Activated CD8-positive, alpha-beta T cell treated with anti-CD3 and anti-CD28 coated beads, Interleukin-2, amount 10 ng/mL, durations not matched to agents 7 days and 5 days (primary cell): ENCODE measurements around the gene MRPS23. TPM values are rescaled to one million over a fixed set of nuclear protein-coding genes. Genes with fewer than 3 reads are reported as not detected.

ENCODE experiments used
- ATAC-seq: fragments of 150-1000 bp; cut with Tn5 transposase; one replicate; pipeline ENCODE4 v1.10.0; 2021; ENCODE audit warnings: moderate library complexity
- CTCF ChIA-PET: fragments of 350-600 bp; sonication (Branson Sonifier 250); formaldehyde crosslinking; loops from one replicate; lab custom pipeline; 2021; ENCODE audit warnings: antibody characterized with exemption; lab: Charles Lee
- POLR2A ChIA-PET: fragments of 350-600 bp; sonication (Branson Sonifier 250); formaldehyde crosslinking; loops from one replicate; lab custom pipeline; 2021; ENCODE audit warnings: antibody characterized with exemption; lab: Charles Lee
- DNase-seq: peaks from one replicate; pipeline ENCODE4 v3.0.0-alpha.2; 2020
- H3K27ac Mint-ChIP-seq: one replicate; pipeline ENCODE4 v1.8.0; 2021; ENCODE audit warnings: mild to moderate bottlenecking, mixed read lengths
- H3K27me3 Mint-ChIP-seq: one replicate; pipeline ENCODE4 v1.8.0; 2021; ENCODE audit warnings: low read depth, mixed read lengths
- H3K36me3 Mint-ChIP-seq: one replicate; pipeline ENCODE4 v1.8.0; 2021; ENCODE audit warnings: low read depth, mixed read lengths
- H3K4me1 Mint-ChIP-seq: one replicate; pipeline ENCODE4 v1.8.0; 2021; ENCODE audit warnings: low read depth, mixed read lengths
- H3K4me3 Mint-ChIP-seq: one replicate; pipeline ENCODE4 v1.8.0; 2021; ENCODE audit warnings: mild to moderate bottlenecking, mixed read lengths
- H3K9me3 Mint-ChIP-seq: one replicate; pipeline ENCODE4 v1.8.0; 2022; ENCODE audit warnings: mixed read lengths; ENCODE audit not compliant: insufficient read depth
- total RNA-seq, 2 experiments: library from RNA; stranded (reverse); gene quantifications; one replicate each; pipeline ENCODE4 v1.2.3, GENCODE V29; 2021

MRPS23 gene
- total RNA-seq, 2 experiments from 2014 or later, result 46.3 to 48.7 TPM

DNA sequence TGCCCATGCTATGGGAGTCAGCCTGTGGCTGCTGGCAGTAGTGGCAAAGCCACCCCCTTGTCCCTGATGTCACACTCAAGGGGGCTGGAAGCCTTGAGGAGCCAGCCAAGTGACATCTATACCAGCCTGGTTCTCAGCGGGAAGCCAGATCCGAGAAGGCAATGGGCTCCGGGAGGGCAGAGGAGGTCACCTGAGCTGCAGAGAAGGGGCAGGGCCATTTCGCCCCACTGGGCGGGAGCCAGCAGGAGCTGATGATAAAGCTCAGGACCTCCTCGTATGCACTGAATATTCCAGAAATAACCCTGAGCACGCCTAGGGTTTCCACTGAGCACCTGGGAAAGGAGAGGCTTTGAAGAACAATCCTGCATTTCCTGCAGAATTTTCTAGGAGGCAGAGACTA, 19.0 kb downstream of the MRPS23 start:
- Mint-ChIP-seq H3K27ac (no peak overlapping the region), H3K4me3 (no peak overlapping the region), H3K9me3 (no peaks in the 10 kb centered on the region), H3K4me1 (no peaks in the 10 kb centered on the region), H3K36me3 (no peaks in the 10 kb centered on the region), H3K27me3 (no peaks in the 10 kb centered on the region)
- no peak for DNase-seq
- CTCF ChIA-PET, result interaction anchor here (5.2 kb wide), 1 partner anchor 48 kb away, joined by 52 read pairs; no protein-coding TSS in a partner anchor
- ATAC-seq, result no peak
- POLR2A ChIA-PET, result no interaction called here

DNA sequence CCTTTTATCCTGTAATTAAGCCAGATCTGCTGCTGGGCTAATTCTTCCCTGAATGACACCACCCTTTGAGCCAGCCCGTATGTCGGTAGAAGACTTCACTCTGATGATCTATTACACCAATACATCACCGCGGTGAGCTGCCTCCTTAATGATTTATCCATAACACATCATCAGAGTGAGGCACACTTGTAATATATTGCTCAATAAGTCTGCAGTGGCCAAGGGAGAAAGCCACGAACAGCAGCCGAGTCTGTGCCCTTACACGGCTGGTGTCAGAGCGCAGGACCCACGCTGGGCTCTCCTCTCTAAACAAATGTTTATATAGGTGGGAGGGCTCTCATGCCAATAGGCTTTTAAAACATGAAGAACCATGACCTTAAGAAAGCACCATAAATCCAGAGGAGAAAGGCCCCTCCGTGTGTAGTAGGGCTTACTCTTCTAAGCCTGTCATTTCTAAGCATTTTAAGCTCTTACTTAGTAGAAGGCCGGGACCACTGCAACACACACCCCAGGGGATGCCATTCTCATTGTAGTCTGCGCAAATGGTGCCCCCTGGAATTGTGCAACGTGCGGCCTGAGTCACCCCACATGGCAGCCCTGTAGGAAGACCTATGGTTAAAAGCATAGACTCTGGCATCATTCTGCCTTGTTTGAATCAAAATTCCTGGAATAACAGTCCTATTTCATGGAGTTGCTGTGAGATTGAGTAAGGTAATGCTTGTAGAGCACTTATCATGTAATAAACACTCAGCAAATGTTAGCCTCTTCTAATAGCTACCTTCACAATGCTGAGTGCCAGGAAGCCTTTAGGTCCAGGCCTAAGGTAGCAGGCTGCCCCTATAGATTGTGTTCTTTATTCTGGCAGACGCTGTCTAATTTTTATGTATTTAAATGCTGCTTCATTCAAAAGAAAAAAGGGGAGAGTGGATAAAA, 26.1 kb downstream of the MRPS23 start:
- CTCF ChIA-PET, result interaction anchor here (3.3 kb wide), 1 partner anchor 10 kb away, joined by 15 read pairs; no protein-coding TSS in a partner anchor
- Mint-ChIP-seq H3K4me1 (no peaks in the 10 kb centered on the region), H3K27me3 (peaks cover 4% of the 10 kb centered on the region), H3K9me3 (no peaks in the 10 kb centered on the region), H3K27ac (no peak overlapping the region), H3K4me3 (no peak overlapping the region), H3K36me3 (no peaks in the 10 kb centered on the region)
- ATAC-seq, result no peak
- POLR2A ChIA-PET, result no interaction called here
- DNase-seq, result no peak

DNA sequence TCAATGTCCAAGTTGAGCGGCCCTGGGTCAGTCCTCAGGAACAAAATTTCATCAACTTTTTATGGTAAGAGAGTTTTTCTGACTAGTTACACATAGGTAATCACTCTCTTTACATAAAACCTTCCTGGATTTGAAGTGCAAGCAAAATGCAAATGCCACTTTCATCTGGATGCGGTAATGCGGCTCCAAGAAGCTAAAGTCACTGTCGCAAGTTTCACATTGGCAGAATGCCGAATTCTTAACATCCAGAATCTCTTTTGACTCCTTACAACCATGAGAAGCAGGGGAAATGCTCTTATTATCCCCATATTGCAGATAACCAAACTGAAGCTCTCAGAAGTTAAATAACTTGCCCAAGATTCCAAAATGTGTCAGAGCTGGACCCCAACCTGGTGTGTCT, 30.0 kb downstream of the MRPS23 start:
- Mint-ChIP-seq H3K27ac (no peak overlapping the region), H3K27me3 (peaks cover 21% of the 10 kb centered on the region), H3K4me3 (no peak overlapping the region), H3K9me3 (no peaks in the 10 kb centered on the region), H3K36me3 (no peaks in the 10 kb centered on the region), H3K4me1 (no peaks in the 10 kb centered on the region)
- no peak for DNase-seq
- no peak for ATAC-seq
- ChIA-PET CTCF (interaction anchor here (0.8 to 3.3 kb wide), 3 partner anchors 13 to 36 kb away, joined by 4 to 15 read pairs (median 13); no protein-coding TSS in a partner anchor), POLR2A (no interaction called here)

DNA sequence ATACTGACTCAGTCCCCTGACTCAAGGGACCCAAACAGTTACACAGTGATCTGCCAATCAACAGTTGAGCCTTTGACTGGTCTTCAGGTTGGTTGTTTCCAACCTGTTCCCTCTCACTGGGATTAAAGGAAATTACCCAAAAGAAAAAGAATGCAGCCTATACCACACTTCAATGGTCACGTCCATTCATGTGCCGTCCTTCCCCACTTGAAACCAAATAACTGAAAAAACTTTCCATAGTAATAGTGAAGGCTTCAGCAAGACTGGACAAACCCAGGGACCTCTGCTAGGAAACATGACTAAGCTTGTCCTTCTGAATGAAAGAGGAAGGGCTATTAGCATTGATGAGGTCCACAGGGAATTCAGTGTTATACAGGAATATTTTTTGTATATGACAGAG, 30.6 kb downstream of the MRPS23 start:
- Mint-ChIP-seq H3K4me3 (no peak overlapping the region), H3K27me3 (peaks cover 27% of the 10 kb centered on the region), H3K36me3 (no peaks in the 10 kb centered on the region), H3K4me1 (no peaks in the 10 kb centered on the region), H3K9me3 (no peaks in the 10 kb centered on the region), H3K27ac (no peak overlapping the region)
- no peak for ATAC-seq
- CTCF ChIA-PET, result interaction anchor here (2.5 kb wide), 1 partner anchor 14 kb away, joined by 13 read pairs; no protein-coding TSS in a partner anchor
- POLR2A ChIA-PET, result no interaction called here
- DNase-seq, result no peak

DNA sequence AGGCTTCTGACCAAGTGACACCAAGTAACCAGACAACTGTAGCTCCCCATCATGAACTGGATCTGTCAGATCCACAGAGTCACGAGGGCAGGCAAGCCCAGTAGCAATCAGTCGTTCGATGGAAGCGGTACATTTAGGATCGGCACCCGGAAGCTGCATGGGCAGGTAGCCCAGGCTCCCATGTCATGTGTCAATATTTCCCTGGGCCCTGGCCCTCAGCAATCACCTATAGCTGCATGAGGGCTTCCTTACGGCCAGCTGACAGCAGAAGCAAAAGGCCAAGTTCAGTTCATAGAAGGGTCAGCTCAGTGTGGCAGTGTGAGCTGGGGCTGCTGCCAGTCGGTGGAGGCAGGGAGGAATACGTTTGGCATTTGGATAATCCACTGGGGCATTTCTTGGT, 31.8 kb downstream of the MRPS23 start:
- CTCF ChIA-PET, result interaction anchor here (1.3 to 2.5 kb wide), 2 partner anchors 15 to 74 kb away, joined by 3 to 13 read pairs; no protein-coding TSS in a partner anchor
- no peaks in the 10 kb centered on the region for H3K36me3 Mint-ChIP-seq
- no peaks in the 10 kb centered on the region for H3K9me3 Mint-ChIP-seq
- no peak overlapping the region for H3K4me3 Mint-ChIP-seq
- POLR2A ChIA-PET, result no interaction called here
- H3K4me1 Mint-ChIP-seq, result no peaks in the 10 kb centered on the region
- peaks cover 31% of the 10 kb centered on the region for H3K27me3 Mint-ChIP-seq
- H3K27ac Mint-ChIP-seq, result no peak overlapping the region
- DNase-seq (no peak), ATAC-seq (no peak)

DNA sequence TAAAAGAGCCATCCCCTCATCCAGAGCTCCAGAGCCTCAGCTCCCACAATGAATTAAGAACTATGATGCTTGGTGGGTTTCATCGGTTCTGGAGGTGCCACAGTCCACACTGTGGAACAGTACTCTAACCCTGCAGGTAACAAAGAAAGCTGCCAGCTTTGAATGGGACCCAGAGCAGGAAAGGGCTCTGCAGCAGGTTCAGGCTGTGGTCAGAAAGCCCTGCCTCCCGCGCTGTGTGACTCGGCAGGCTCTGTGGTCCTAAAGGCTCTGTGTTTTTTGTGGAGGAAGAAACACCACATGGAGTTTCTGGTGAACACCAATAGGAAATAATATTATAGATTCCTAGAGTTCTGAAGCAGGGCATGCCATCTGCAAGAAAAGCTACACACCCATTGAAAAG, 32.5 kb downstream of the MRPS23 start:
- no peak for DNase-seq
- Mint-ChIP-seq H3K27me3 (peaks cover 34% of the 10 kb centered on the region), H3K36me3 (no peaks in the 10 kb centered on the region), H3K9me3 (no peaks in the 10 kb centered on the region), H3K27ac (no peak overlapping the region), H3K4me3 (no peak overlapping the region), H3K4me1 (no peaks in the 10 kb centered on the region)
- no peak for ATAC-seq
- ChIA-PET POLR2A (no interaction called here), CTCF (interaction anchor here (1.3 to 2.5 kb wide), 3 partner anchors 16 to 75 kb away, joined by 3 to 13 read pairs (median 13); no protein-coding TSS in a partner anchor)

- H3K4me3 Mint-ChIP-seq, result no peak overlapping the region
- H3K9me3 Mint-ChIP-seq, result no peaks in the 10 kb centered on the region
- no peak for DNase-seq
- no peak for ATAC-seq
- no peaks in the 10 kb centered on the region for H3K36me3 Mint-ChIP-seq
- no peak overlapping the region for H3K27ac Mint-ChIP-seq
- CTCF ChIA-PET, result interaction anchor here (0.9 to 1.1 kb wide), 3 partner anchors 19 to 32 kb away, joined by 3 to 9 read pairs (median 6); no protein-coding TSS in a partner anchor
- H3K27me3 Mint-ChIP-seq, result peaks cover 52% of the 10 kb centered on the region
- H3K4me1 Mint-ChIP-seq, result peaks cover 6% of the 10 kb centered on the region
- POLR2A ChIA-PET, result no interaction called here
Measured at GRCh38 chr17:57814421-57814820, 35.4 kb downstream of the MRPS23 start.

GRCh38 chr17:57811638-57812280, 38.1 kb downstream of the MRPS23 start:
- POLR2A ChIA-PET, result no interaction called here
- Mint-ChIP-seq H3K4me3 (no peak overlapping the region), H3K36me3 (no peaks in the 10 kb centered on the region), H3K9me3 (no peaks in the 10 kb centered on the region), H3K4me1 (peaks cover 6% of the 10 kb centered on the region), H3K27me3 (peaks cover 60% of the 10 kb centered on the region), H3K27ac (no peak overlapping the region)
- no peak for DNase-seq
- CTCF ChIA-PET, result interaction anchor here (1.0 to 1.5 kb wide), 2 partner anchors 22 to 62 kb away, joined by 3 to 8 read pairs; no protein-coding TSS in a partner anchor
- no peak for ATAC-seq

DNA sequence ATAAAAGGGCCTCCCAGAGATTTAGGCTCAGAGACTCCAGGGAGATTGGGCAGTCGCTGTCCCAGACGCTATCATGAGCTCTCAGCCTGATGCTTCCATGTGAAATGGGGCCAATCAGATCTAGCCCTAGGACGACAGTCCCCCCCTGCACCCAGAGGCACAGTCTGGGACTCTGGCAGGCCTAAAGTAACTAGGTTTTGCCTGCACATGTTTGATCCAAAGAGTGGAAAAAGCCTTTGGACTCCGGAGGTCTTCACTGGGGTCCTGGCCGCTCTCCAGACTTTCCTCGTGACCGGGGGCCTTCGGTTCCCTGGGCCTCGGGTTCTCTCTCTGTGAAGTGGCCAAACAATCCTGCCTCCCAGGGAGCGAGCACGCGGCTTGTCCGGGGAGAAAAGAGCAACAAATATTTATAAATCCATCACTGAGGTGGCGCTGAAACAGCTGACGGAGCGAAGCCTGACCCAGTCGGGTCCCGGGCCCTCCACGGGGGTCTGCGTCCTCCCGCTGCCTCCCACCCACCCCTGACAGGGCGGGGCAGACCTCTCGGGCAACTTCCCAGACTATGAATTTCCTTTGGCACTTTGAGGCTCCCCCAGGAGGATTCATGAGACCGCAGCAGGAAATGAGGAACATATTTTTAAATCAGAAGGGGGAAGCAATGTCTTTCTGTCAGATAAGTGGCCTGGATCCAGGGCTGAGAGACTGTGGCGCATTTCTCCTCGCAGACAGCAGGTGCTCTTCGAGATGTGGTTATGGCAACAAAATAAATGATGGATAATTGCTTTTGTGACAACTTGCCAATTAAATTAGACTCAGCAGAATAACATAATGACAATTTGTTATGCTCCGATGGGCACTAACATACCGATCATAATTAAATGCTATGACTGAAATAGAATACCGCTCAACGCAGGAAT, 38.9 kb downstream of the MRPS23 start:
- Mint-ChIP-seq H3K4me3 (no peak overlapping the region), H3K27ac (no peak overlapping the region), H3K9me3 (no peaks in the 10 kb centered on the region), H3K4me1 (peaks cover 6% of the 10 kb centered on the region), H3K36me3 (no peaks in the 10 kb centered on the region), H3K27me3 (peaks cover 60% of the 10 kb centered on the region)
- ChIA-PET POLR2A (no interaction called here), CTCF (interaction anchor here (1.0 to 1.9 kb wide), 4 partner anchors 22 to 61 kb away, joined by 3 to 8 read pairs (median 6); no protein-coding TSS in a partner anchor)
- ATAC-seq (no peak), DNase-seq (no peak)

DNA sequence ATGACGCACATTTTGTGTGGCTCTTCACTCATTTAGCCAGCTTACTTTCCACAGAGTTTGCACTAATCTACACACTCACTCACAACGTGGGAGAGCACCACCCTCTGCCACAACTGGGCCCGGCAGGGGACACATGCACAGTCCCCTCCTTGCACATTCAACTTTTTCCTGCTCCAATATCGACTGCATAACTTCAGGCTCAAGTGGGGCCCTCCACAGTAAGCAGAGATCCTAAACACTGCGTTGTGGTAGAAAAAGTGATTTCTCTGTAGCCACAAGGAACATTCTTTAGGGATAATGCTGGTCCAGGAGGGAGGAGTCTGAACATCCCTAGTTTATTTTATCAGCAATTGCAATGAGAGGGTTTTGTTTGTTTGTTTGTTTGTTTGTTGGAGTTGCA, 40.0 kb downstream of the MRPS23 start:
- ChIA-PET POLR2A (no interaction called here), CTCF (interaction anchor here (1.4 to 1.9 kb wide), 2 partner anchors 24 to 27 kb away, joined by 4 to 8 read pairs; no protein-coding TSS in a partner anchor)
- Mint-ChIP-seq H3K36me3 (no peaks in the 10 kb centered on the region), H3K4me3 (no peak overlapping the region), H3K9me3 (no peaks in the 10 kb centered on the region), H3K4me1 (peaks cover 6% of the 10 kb centered on the region), H3K27ac (no peak overlapping the region), H3K27me3 (peaks cover 62% of the 10 kb centered on the region)
- no peak for ATAC-seq
- no peak for DNase-seq

DNA sequence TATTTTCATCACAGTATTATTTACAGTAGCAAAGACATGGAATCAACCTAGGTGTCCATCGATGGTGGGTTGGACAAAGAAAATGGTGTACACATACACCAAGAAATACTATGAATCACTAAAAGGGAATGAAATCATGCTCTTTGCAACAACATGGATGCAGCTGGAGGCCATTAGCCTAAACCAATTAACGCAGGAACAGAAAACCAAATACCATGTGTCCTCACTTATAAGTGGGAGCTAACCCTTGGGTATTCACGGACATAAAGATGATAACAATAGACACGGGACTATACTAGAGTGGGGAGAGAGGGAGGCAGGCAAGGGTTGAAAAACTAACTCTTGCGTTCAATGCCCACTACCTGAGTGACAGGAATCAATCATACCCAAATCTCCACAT, 41.0 kb downstream of the MRPS23 start:
- no peaks in the 10 kb centered on the region for H3K36me3 Mint-ChIP-seq
- DNase-seq, result no peak
- no peak overlapping the region for H3K4me3 Mint-ChIP-seq
- H3K9me3 Mint-ChIP-seq, result no peaks in the 10 kb centered on the region
- peaks cover 57% of the 10 kb centered on the region for H3K27me3 Mint-ChIP-seq
- CTCF ChIA-PET, result no interaction called here
- ATAC-seq, result no peak
- POLR2A ChIA-PET, result no interaction called here
- peaks cover 6% of the 10 kb centered on the region for H3K4me1 Mint-ChIP-seq
- H3K27ac Mint-ChIP-seq, result no peak overlapping the region
